ENCODE measurements around the gene OR2T11. TPM values are rescaled to one million over a fixed set of nuclear protein-coding genes. Genes with fewer than 3 reads are reported as not detected.
"Not testable (repeated sequence)": the region's sequence is repeated elsewhere in the genome, so short reads cannot be mapped to it uniquely, and the experiment has no call there.

OR2T11 gene
- total RNA-seq, 4 donors from 2014 or later, result not detected

- Histone ChIP-seq H3K27me3 (no peaks in the 10 kb centered on the region), H3K4me1 (no peaks in the 10 kb centered on the region), H3K36me3 (no peaks in the 10 kb centered on the region), H3K27ac (no peak overlapping the region), H3K9me3 (no peaks in the 10 kb centered on the region), H3K4me3 (no peak overlapping the region)
- WGBS, 2 donors, result 80 to 86% methylated on average over 3 of the region's 3 CpGs
- DNase-seq (ENCODE audit: low spot score in 2 of 2), result no peak
- TF ChIP-seq EP300 (IDR thresholded peaks at IDR 0.05) (no peak), POLR2A (IDR thresholded peaks at IDR 0.05) (no peak), CTCF (IDR thresholded peaks at IDR 0.05) (no peak)
Observed at GRCh38 chr1:248589334-248589733, 45.6 kb downstream of the OR2T11 start.

- TF ChIP-seq POLR2A (IDR thresholded peaks at IDR 0.05), result no peak
- no peak for TF ChIP-seq CTCF (IDR thresholded peaks at IDR 0.05)
- TF ChIP-seq EP300 (IDR thresholded peaks at IDR 0.05), result no peak
- Histone ChIP-seq H3K27me3 (no peaks in the 10 kb centered on the region), H3K4me3 (no peak overlapping the region), H3K36me3 (no peaks in the 10 kb centered on the region), H3K4me1 (no peaks in the 10 kb centered on the region), H3K9me3 (no peaks in the 10 kb centered on the region), H3K27ac (no peak overlapping the region)
- 81 to 82% methylated on average over 3 of the region's 3 CpGs for WGBS, 2 donors
- DNase-seq (ENCODE audit: low spot score in 2 of 2), result no peak
Observed at GRCh38 chr1:248585266-248585665, 49.6 kb downstream of the OR2T11 start.

GRCh38 chr1:248576260-248576980, 58.5 kb downstream of the OR2T11 start:
- Histone ChIP-seq H3K4me1 (no peaks in the 10 kb centered on the region), H3K27ac (no peak overlapping the region), H3K4me3 (no peak overlapping the region), H3K9me3 (no peaks in the 10 kb centered on the region), H3K36me3 (no peaks in the 10 kb centered on the region), H3K27me3 (no peaks in the 10 kb centered on the region)
- DNase-seq (ENCODE audit: low spot score in 2 of 2), result no peak
- TF ChIP-seq CTCF (IDR thresholded peaks at IDR 0.05), result no peak
- TF ChIP-seq POLR2A (IDR thresholded peaks at IDR 0.05), result no peak
- TF ChIP-seq EP300 (IDR thresholded peaks at IDR 0.05), result no peak
- WGBS, 2 donors, result 72 to 80% methylated on average over 9 of the region's 9 CpGs

GRCh38 chr1:248574657-248575056, 60.2 kb downstream of the OR2T11 start, which contains the start of gene OR2T34:
OR2T34 (minus strand) TSS chr1:248574757; CDS start chr1:248574757, 0 bp downstream.
- H3K36me3 ChIP-seq; H3K27ac ChIP-seq; H3K27me3 ChIP-seq; H3K4me3 ChIP-seq; H3K9me3 ChIP-seq; H3K4me1 ChIP-seq; DNase-seq (ENCODE audit: low spot score in 2 of 2): not testable (repeated sequence)
- WGBS, 2 donors, result 82 to 94% methylated on average over 3 of the region's 3 CpGs

- not testable (repeated sequence) for H3K27me3 ChIP-seq; H3K4me1 ChIP-seq; H3K27ac ChIP-seq; H3K9me3 ChIP-seq; H3K4me3 ChIP-seq; H3K36me3 ChIP-seq; DNase-seq (ENCODE audit: low spot score in 2 of 2)
- WGBS, 2 donors, result 78 to 91% methylated on average over 2 to 6 of the region's 8 CpGs
Observed at GRCh38 chr1:248573856-248574255, 61.0 kb downstream of the OR2T11 start.

Small RNAs within 50 kb of the gene (small RNA-seq; reads per million reads assigned to genes)
- not detected for gene RF00019

Other genes with a start within 250 kb of the OR2T11 start
- not detected for gene OR2T1, start 232.0 kb downstream of the OR2T11 start, total RNA-seq
- gene OR2T2, start 189.5 kb downstream of the OR2T11 start, total RNA-seq, result not detected
- gene OR2T3, start 161.7 kb downstream of the OR2T11 start, total RNA-seq, result not detected
- gene OR2T5, start 146.5 kb downstream of the OR2T11 start, total RNA-seq, result not detected
- not detected for gene OR2G6, start 127.0 kb downstream of the OR2T11 start, total RNA-seq
- gene OR2T29, start 72.3 kb downstream of the OR2T11 start, total RNA-seq, result not detected
- not detected for gene OR2T34, start 60.3 kb downstream of the OR2T11 start, total RNA-seq
- gene OR2T10, start 37.4 kb downstream of the OR2T11 start, total RNA-seq, result not detected
- gene OR2T35, start 10.2 kb upstream of the OR2T11 start, total RNA-seq, result not detected
- gene OR2T27, start 20.4 kb upstream of the OR2T11 start, total RNA-seq, result not detected
- not detected for gene OR14I1, start 67.7 kb upstream of the OR2T11 start, total RNA-seq
- not detected for gene LYPD8, start 120.7 kb upstream of the OR2T11 start, total RNA-seq
- 10 to 100 TPM; 16.8 to 24.6 (median 21.7) TPM for gene SH3BP5L, start 190.8 kb upstream of the OR2T11 start, total RNA-seq
- 10 to 100 TPM; 22.4 to 38.4 (median 31.8) TPM for gene ZNF672, start 203.1 kb upstream of the OR2T11 start, total RNA-seq
- gene ZNF692, start 224.0 kb upstream of the OR2T11 start, total RNA-seq, result 100 to 1,000 TPM in 1 of 4 donors, 10 to 100 TPM in 3; 40.8 to 118 (median 68.5) TPM